Prostate gland (tissue), 2 donors: ENCODE data around the gene KRT7. TPM values are rescaled to one million over a fixed set of nuclear protein-coding genes. Genes with fewer than 3 reads are reported as not detected.

ENCODE experiments used
- DNase-seq: peaks from one replicate; pipeline ENCODE4 v3.0.0-alpha.2; 2019; ENCODE audit warnings: low spot score
- H3K27ac ChIP-seq, 2 donors: fragments of 200-600 bp; sonication (generic); 2 replicates each; pipeline ENCODE4 v1.5.1; 2017 to 2019
- H3K27me3 ChIP-seq: fragments of 200-600 bp; sonication (generic); replicated peaks from 2 replicates; pipeline ENCODE4 v1.5.1; 2019; ENCODE audit not compliant: insufficient read depth
- H3K36me3 ChIP-seq, 2 donors: fragments of 200-600 bp; sonication (generic); 1 replicate in 1 of 2; 2 replicates in 1 of 2; pipeline versions ENCODE4 v1.5.1 to v1.8.1; 2017 to 2019
- H3K4me1 ChIP-seq: fragments of 200-600 bp; sonication (generic); replicated peaks from 2 replicates; pipeline ENCODE4 v1.5.1; 2019
- H3K4me3 ChIP-seq, 2 donors: fragments of 200-600 bp; sonication (generic); 2 replicates each; pipeline ENCODE4 v1.5.1; 2017 to 2019
- H3K9me3 ChIP-seq: fragments of 200-600 bp; sonication (generic); 2 replicates; pipeline ENCODE4 v1.5.1; 2017
- POLR2A ChIP-seq: fragments of 450-650 bp; IDR thresholded peaks from one replicate; pipeline ENCODE4 v1.6.1; 2016; ENCODE audit warnings: antibody characterized with exemption, mild to moderate bottlenecking
- POLR2AphosphoS5 ChIP-seq: sonication (generic); formaldehyde crosslinking; IDR thresholded peaks from one replicate; pipeline ENCODE4 v1.6.1; 2017; ENCODE audit warnings: antibody characterized with exemption
- WGBS: methylation state at CpG from one replicate; pipeline ENCODE4 v1.1.5; 2018; 5-methylcytosine and 5-hydroxymethylcytosine counted together
- intact Hi-C: fragments of 100-400 bp; cut with DNase I; formaldehyde crosslinking; loops from one replicate; pipeline ENCODE4 v1.14.2; 2022
- total RNA-seq, 2 donors: library from RNA; depleted of rRNA; stranded (reverse); fragments of >200 nt; gene quantifications; one replicate each; pipeline ENCODE4 v1.1.0, GENCODE V29; 2016
- TF ChIP-seq, protein P1 (sequence below), 4 experiments: fragments of 200-600 bp in 2 of 4; fragments of 450-650 bp in 2 of 4; sonication (generic) in 2 of 4; IDR thresholded peaks; 1 replicate in 3 of 4; 2 replicates in 1 of 4; pipeline ENCODE4 v1.5.1; 2016 to 2019; ENCODE audit warnings: antibody characterized with exemption in 4 of 4, mild to moderate bottlenecking in 2 of 4, moderate library complexity in 2 of 4

Gene KRT7
- total RNA-seq, 2 donors from 2014 or later: 53.1 to 151 TPM

GRCh38 chr12:52296572-52297215, 63.7 kb downstream of the KRT7 start:
- no peaks in the 10 kb centered on the region for H3K9me3 ChIP-seq
- no peak for TF ChIP-seq POLR2A
- TF ChIP-seq, protein P1, sequence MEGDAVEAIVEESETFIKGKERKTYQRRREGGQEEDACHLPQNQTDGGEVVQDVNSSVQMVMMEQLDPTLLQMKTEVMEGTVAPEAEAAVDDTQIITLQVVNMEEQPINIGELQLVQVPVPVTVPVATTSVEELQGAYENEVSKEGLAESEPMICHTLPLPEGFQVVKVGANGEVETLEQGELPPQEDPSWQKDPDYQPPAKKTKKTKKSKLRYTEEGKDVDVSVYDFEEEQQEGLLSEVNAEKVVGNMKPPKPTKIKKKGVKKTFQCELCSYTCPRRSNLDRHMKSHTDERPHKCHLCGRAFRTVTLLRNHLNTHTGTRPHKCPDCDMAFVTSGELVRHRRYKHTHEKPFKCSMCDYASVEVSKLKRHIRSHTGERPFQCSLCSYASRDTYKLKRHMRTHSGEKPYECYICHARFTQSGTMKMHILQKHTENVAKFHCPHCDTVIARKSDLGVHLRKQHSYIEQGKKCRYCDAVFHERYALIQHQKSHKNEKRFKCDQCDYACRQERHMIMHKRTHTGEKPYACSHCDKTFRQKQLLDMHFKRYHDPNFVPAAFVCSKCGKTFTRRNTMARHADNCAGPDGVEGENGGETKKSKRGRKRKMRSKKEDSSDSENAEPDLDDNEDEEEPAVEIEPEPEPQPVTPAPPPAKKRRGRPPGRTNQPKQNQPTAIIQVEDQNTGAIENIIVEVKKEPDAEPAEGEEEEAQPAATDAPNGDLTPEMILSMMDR (IDR thresholded peaks at IDR 0.05): no peak
- TF ChIP-seq POLR2AphosphoS5: no peak
- no peaks in the 10 kb centered on the region for H3K36me3 ChIP-seq
- intact Hi-C loops: no loop called here
- 96% methylated on average over 4 of the region's 5 CpGs for WGBS
- H3K27ac ChIP-seq: no peak overlapping the region
- no peaks in the 10 kb centered on the region for H3K4me1 ChIP-seq
- H3K27me3 ChIP-seq: peaks cover 2% of the 10 kb centered on the region
- no peak for DNase-seq
- H3K4me3 ChIP-seq: no peak overlapping the region

Other genes starting within 250 kb of the KRT7 start
- gene TAMALIN, start 226.3 kb upstream of the KRT7 start, total RNA-seq: 10 to 100 TPM; 16.5 to 38.6 TPM
- gene NR4A1, start 181.8 kb upstream of the KRT7 start, total RNA-seq: 100 to 1,000 TPM in 1 of 2 donors, 10 to 100 TPM in 1; 85.1 to 125 TPM
- gene ATG101, start 163.3 kb upstream of the KRT7 start, total RNA-seq: 10 to 100 TPM; 60.0 to 64.1 TPM
- gene SMIM41, start 153.5 kb upstream of the KRT7 start, total RNA-seq: 10 to 100 TPM in 1 of 2 donors, 1 to 10 TPM in 1; 7.5 to 30.2 TPM
- 1 to 10 TPM; 1.9 to 3.7 TPM for gene KRT80, start 41.2 kb upstream of the KRT7 start, total RNA-seq
- gene KRT86, start 41.4 kb downstream of the KRT7 start, total RNA-seq: under 1 TPM; 0.27 to 0.85 TPM
- gene KRT81, start 58.3 kb downstream of the KRT7 start, total RNA-seq: 1 to 10 TPM in 1 of 2 donors, not detected in 1; 1.7 TPM
- gene KRT83, start 88.2 kb downstream of the KRT7 start, total RNA-seq: under 1 TPM in 1 of 2 donors, not detected in 1; 0.74 TPM
- gene KRT85, start 134.2 kb downstream of the KRT7 start, total RNA-seq: not detected
- gene KRT84, start 152.4 kb downstream of the KRT7 start, total RNA-seq: not detected
- not detected for gene KRT82, start 173.1 kb downstream of the KRT7 start, total RNA-seq
- not detected for gene KRT75, start 201.1 kb downstream of the KRT7 start, total RNA-seq
- gene KRT6B, start 218.9 kb downstream of the KRT7 start, total RNA-seq: under 1 TPM; 0.40 to 0.87 TPM
- gene KRT6C, start 240.6 kb downstream of the KRT7 start, total RNA-seq: not detected